Measurements from ENCODE around the gene DDX39A.

DDX39A gene

DNA sequence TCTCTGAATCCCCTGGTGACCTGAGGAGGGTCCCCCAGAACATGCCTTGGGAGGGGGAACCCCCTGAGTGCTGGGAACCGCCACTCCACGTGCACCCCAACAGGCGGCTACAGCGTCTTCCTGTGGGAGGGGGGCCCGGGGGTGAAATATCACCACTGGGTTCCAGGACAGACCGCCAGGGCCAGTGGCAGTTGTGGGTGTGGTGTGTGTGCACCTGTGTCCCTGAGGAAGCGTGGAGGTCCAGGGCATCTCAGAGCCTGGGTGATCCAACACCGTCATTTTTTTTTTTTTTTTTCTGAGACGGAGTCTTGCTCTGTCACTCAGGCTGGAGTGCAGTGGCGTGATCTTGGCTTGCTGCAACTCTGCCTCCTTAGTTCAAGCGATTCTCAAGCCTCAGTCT, 33.6 kb downstream of the DDX39A start:
- no peak overlapping the region for H2AFZ ChIP-seq (ENCODE audit: low read depth)
- TF ChIP-seq, protein P1, sequence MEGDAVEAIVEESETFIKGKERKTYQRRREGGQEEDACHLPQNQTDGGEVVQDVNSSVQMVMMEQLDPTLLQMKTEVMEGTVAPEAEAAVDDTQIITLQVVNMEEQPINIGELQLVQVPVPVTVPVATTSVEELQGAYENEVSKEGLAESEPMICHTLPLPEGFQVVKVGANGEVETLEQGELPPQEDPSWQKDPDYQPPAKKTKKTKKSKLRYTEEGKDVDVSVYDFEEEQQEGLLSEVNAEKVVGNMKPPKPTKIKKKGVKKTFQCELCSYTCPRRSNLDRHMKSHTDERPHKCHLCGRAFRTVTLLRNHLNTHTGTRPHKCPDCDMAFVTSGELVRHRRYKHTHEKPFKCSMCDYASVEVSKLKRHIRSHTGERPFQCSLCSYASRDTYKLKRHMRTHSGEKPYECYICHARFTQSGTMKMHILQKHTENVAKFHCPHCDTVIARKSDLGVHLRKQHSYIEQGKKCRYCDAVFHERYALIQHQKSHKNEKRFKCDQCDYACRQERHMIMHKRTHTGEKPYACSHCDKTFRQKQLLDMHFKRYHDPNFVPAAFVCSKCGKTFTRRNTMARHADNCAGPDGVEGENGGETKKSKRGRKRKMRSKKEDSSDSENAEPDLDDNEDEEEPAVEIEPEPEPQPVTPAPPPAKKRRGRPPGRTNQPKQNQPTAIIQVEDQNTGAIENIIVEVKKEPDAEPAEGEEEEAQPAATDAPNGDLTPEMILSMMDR (conservative IDR thresholded peaks at IDR 0.05; ENCODE audit: low read depth, low read length) = no peak
- peaks cover 17% of the 10 kb centered on the region; the same call in 1 of the 2 replicates for H3K27me3 ChIP-seq (ENCODE audit: insufficient read depth, low read depth)
- H3K79me2 ChIP-seq (ENCODE audit: insufficient read depth, low read depth) = no peaks in the 10 kb centered on the region
- H4K20me1 ChIP-seq (ENCODE audit: insufficient read depth) = no peaks in the 10 kb centered on the region
- no peaks in the 10 kb centered on the region for H3K4me1 ChIP-seq (ENCODE audit: low read depth, poor library complexity, severe bottlenecking)
- no peak overlapping the region for H3K4me3 ChIP-seq (IDR thresholded peaks at IDR 0.05; ENCODE audit: insufficient read depth, low read depth, low read length)
- no peak overlapping the region for H3K4me2 ChIP-seq
- no peaks in the 10 kb centered on the region for H3K36me3 ChIP-seq (ENCODE audit: insufficient read depth)
- no peak overlapping the region for H3K27ac ChIP-seq
- H3K9ac ChIP-seq = no peak overlapping the region

DNA sequence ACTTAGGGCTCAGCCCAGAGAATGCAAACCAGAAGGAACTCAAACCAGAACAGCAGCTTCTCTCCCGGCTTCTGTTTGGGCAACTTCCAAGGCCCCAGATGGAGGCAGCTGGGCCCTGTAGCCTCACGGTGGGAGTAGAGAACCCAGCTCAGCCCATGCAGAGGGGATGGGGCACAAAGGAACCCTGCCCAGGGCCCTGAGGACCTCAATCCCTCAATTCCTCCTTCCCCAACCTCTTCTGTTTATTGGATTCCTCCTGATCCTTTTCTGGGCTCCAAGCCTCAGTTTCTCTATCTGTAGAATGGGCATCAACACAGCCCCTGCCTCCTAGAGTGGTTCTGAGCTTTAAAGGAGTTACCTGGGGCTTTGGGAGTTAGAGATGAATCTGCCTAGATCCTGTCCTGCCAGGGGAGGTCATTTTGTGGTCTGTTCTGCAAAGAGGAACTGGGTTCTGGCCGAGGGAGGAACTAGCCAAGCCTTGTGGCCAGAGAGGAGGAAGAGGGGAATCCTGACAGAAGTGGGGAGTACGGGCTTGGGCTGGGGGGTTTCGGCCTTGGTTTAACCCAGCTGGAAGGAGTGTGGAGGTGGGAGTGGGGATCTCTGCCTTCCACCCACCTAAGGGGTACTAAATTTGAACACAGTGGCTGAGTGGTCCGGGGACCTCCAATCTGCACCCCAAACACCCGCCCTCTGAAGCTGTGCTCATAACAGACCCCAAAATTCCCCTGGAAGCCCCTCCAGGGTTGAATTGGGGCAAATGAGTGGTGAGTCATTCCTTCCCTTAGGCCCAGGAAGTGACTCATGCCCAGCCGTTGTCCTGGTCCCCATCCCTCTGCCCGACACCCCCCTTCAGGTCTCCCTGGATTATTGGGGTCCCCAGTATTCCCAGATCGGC, 35.2 kb downstream of the DDX39A start:
- Histone ChIP-seq H3K27me3 (ENCODE audit: insufficient read depth, low read depth) (peaks cover 17% of the 10 kb centered on the region; the same call in 1 of the 2 replicates), H3K27ac (no peak overlapping the region), H2AFZ (ENCODE audit: low read depth) (no peak overlapping the region), H3K4me1 (ENCODE audit: low read depth, poor library complexity, severe bottlenecking) (no peaks in the 10 kb centered on the region), H3K4me3 (IDR thresholded peaks at IDR 0.05; ENCODE audit: insufficient read depth, low read depth, low read length) (no peak overlapping the region), H3K4me2 (no peak overlapping the region), H3K36me3 (ENCODE audit: insufficient read depth) (no peaks in the 10 kb centered on the region), H4K20me1 (ENCODE audit: insufficient read depth) (no peaks in the 10 kb centered on the region), H3K79me2 (ENCODE audit: insufficient read depth, low read depth) (no peaks in the 10 kb centered on the region), H3K9ac (no peak overlapping the region)
- TF ChIP-seq, protein P1 (conservative IDR thresholded peaks at IDR 0.05; ENCODE audit: low read depth, low read length) = no peak

DNA sequence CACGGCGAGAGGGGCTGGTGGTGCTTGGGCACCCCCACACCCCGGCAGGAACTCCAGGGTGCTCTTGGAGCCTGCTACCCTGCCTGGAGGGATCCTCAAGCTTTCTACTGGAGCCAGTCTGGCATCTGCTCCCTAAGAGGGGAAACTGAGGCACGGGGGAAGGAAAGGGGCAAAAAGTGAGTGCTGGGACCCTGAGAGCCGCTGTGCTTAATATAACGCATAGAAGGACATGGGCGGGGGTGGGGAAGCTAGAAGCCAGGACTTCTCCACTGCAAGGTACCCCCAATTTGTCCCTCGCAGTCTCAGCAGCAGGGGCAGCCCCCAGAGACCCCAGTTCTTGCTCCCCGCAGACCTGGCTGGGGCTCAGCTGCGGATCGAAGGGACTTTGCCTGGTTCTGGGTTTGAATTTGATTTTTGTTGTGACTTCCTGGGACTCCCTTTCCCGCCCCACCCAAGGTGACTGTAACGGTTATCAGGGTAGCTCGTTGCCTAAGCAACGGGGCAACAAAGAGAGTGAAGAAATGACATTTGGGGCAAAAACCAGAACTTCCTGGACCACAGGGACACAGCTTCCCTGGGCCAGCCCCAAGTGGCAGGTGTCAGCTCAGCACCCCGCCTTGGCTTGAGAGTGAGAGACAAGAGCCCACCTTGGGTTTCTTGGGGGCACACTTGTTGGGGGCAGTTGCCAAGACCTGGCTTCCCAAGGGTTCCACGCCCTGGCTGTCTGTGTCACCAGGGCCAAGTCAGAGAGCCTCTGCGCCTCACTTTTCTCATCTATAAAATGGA, 37.3 kb downstream of the DDX39A start:
- Histone ChIP-seq H3K4me2 (no peak overlapping the region; the same call in 1 of the 2 replicates), H3K9ac (no peak overlapping the region), H3K27ac (no peak overlapping the region), H2AFZ (ENCODE audit: low read depth) (peak overlapping the region; percentile 26; the same call in 1 of the 2 replicates), H3K79me2 (ENCODE audit: insufficient read depth, low read depth) (no peaks in the 10 kb centered on the region), H3K27me3 (ENCODE audit: insufficient read depth, low read depth) (peaks cover 17% of the 10 kb centered on the region; the same call in 1 of the 2 replicates), H4K20me1 (ENCODE audit: insufficient read depth) (no peaks in the 10 kb centered on the region), H3K4me1 (ENCODE audit: low read depth, poor library complexity, severe bottlenecking) (no peaks in the 10 kb centered on the region), H3K4me3 (IDR thresholded peaks at IDR 0.05; ENCODE audit: insufficient read depth, low read depth, low read length) (no peak overlapping the region), H3K36me3 (ENCODE audit: insufficient read depth) (no peaks in the 10 kb centered on the region)
- TF ChIP-seq, protein P1 (conservative IDR thresholded peaks at IDR 0.05; ENCODE audit: low read depth, low read length) = no peak

DNA sequence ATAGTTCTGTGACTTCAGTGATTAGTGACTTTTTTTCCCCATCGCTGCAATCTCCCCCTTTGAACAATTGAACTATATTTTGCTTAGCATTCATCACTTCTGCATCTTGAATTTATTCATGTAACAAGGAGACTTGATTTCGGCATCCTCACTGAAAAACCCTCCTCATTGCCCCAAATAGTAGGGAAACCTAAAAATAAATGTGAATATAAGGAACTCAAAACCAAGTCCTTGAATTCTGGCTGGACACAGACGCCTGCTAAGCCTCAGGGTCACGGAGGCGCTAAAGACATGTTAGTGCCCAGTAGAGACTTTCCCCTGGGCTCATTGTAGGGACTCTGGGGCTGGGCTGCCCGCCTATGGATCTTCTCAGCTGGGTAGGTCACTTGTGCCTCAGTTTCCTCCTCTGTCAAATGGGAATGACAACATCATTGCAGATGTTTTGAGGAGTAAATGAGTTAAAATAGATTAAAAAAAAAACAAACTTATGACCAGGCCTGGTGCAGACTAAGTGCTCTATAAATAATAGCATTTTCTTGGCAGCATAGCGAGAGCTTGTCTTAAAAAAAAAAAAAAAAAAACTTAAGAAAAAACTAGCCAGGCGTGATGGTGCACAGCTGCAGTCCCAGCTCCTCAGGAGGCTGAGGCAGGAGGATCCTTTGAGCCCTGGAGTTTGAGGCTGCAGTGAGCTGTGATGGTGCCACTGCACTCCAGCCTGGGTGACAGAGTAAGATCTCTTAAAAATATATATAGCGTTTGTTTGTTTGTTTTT, 39.7 kb downstream of the DDX39A start:
- TF ChIP-seq, protein P1 (conservative IDR thresholded peaks at IDR 0.05; ENCODE audit: low read depth, low read length) = no peak
- no peaks in the 10 kb centered on the region for H3K4me1 ChIP-seq (ENCODE audit: low read depth, poor library complexity, severe bottlenecking)
- peaks cover 13% of the 10 kb centered on the region; the same call in 1 of the 2 replicates for H3K27me3 ChIP-seq (ENCODE audit: insufficient read depth, low read depth)

More for the DNA sequence above, 39.7 kb downstream of the DDX39A start:
- H3K36me3 ChIP-seq (ENCODE audit: insufficient read depth) = no peaks in the 10 kb centered on the region
- no peak overlapping the region for H3K4me3 ChIP-seq (IDR thresholded peaks at IDR 0.05; ENCODE audit: insufficient read depth, low read depth, low read length)
- no peaks in the 10 kb centered on the region for H3K79me2 ChIP-seq (ENCODE audit: insufficient read depth, low read depth)
- no peak overlapping the region for H3K9ac ChIP-seq
- H3K27ac ChIP-seq = no peak overlapping the region
- no peaks in the 10 kb centered on the region for H4K20me1 ChIP-seq (ENCODE audit: insufficient read depth)
- H3K4me2 ChIP-seq = no peak overlapping the region
- H2AFZ ChIP-seq (ENCODE audit: low read depth) = no peak overlapping the region
